ENCODE data around the gene GPD2. TPM values are rescaled to one million over a fixed set of nuclear protein-coding genes. Genes with fewer than 3 reads are reported as not detected.
"Not testable (repeated sequence)": the region's sequence is repeated elsewhere in the genome, so short reads cannot be mapped to it uniquely, and the experiment has no call there.

The GPD2 gene
- polyA plus RNA-seq, 1 donor from 2014 or later: 3.5 TPM

DNA sequence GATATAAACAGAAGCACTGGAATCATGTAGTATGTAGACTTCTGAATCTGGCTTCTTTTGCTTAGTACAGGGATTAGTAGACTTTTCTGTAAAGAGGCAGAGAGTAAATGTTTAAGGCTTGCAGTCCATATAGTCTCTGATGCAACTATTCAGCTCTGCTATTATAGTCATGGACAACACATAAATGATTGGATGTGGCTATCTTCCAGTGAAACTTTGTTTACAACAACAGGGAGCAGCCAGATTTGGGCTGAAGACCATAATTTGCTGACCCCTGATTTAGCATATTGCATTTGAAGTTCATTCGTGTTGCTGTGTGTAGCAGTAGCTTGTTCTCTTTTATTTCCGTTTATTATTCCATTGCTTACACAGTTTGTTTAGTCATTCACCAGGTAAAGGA, 55.0 kb downstream of the GPD2 start:
- H3K4me2 ChIP-seq (ENCODE audit: low read length): no peak overlapping the region
- no peak for TF ChIP-seq TAF1 (IDR thresholded peaks at IDR 0.05; ENCODE audit: low read depth)
- TF ChIP-seq, protein P1, sequence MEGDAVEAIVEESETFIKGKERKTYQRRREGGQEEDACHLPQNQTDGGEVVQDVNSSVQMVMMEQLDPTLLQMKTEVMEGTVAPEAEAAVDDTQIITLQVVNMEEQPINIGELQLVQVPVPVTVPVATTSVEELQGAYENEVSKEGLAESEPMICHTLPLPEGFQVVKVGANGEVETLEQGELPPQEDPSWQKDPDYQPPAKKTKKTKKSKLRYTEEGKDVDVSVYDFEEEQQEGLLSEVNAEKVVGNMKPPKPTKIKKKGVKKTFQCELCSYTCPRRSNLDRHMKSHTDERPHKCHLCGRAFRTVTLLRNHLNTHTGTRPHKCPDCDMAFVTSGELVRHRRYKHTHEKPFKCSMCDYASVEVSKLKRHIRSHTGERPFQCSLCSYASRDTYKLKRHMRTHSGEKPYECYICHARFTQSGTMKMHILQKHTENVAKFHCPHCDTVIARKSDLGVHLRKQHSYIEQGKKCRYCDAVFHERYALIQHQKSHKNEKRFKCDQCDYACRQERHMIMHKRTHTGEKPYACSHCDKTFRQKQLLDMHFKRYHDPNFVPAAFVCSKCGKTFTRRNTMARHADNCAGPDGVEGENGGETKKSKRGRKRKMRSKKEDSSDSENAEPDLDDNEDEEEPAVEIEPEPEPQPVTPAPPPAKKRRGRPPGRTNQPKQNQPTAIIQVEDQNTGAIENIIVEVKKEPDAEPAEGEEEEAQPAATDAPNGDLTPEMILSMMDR (IDR thresholded peaks at IDR 0.05; ENCODE audit: poor library complexity, severe bottlenecking): no peak
- TF ChIP-seq EZH2 (IDR thresholded peaks at IDR 0.05; ENCODE audit: borderline replicate concordance, insufficient read depth, low read length, poor library complexity, severe bottlenecking): no peak
- TF ChIP-seq, protein P2, sequence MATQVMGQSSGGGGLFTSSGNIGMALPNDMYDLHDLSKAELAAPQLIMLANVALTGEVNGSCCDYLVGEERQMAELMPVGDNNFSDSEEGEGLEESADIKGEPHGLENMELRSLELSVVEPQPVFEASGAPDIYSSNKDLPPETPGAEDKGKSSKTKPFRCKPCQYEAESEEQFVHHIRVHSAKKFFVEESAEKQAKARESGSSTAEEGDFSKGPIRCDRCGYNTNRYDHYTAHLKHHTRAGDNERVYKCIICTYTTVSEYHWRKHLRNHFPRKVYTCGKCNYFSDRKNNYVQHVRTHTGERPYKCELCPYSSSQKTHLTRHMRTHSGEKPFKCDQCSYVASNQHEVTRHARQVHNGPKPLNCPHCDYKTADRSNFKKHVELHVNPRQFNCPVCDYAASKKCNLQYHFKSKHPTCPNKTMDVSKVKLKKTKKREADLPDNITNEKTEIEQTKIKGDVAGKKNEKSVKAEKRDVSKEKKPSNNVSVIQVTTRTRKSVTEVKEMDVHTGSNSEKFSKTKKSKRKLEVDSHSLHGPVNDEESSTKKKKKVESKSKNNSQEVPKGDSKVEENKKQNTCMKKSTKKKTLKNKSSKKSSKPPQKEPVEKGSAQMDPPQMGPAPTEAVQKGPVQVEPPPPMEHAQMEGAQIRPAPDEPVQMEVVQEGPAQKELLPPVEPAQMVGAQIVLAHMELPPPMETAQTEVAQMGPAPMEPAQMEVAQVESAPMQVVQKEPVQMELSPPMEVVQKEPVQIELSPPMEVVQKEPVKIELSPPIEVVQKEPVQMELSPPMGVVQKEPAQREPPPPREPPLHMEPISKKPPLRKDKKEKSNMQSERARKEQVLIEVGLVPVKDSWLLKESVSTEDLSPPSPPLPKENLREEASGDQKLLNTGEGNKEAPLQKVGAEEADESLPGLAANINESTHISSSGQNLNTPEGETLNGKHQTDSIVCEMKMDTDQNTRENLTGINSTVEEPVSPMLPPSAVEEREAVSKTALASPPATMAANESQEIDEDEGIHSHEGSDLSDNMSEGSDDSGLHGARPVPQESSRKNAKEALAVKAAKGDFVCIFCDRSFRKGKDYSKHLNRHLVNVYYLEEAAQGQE (IDR thresholded peaks at IDR 0.05; ENCODE audit: borderline replicate concordance): no peak
- no peak for TF ChIP-seq EP300 (conservative IDR thresholded peaks at IDR 0.05; ENCODE audit: poor library complexity, severe bottlenecking)
- no peak for TF ChIP-seq RAD21 (conservative IDR thresholded peaks at IDR 0.05)
- no peak for TF ChIP-seq SMC3 (conservative IDR thresholded peaks at IDR 0.05; ENCODE audit: poor library complexity)
- TF ChIP-seq MXI1 (conservative IDR thresholded peaks at IDR 0.05; ENCODE audit: poor library complexity, severe bottlenecking): no peak
- TF ChIP-seq POLR2AphosphoS5 (IDR thresholded peaks at IDR 0.05): no peak
- H3K9ac ChIP-seq (ENCODE audit: low read length): no peak overlapping the region
- H3K27ac ChIP-seq (ENCODE audit: low read length): no peak overlapping the region
- no peaks in the 10 kb centered on the region for H3F3A ChIP-seq (ENCODE audit: insufficient read depth, low read length, poor library complexity, severe bottlenecking)
- H3K79me2 ChIP-seq (replicated peaks; ENCODE audit: insufficient read depth, low read length): no peaks in the 10 kb centered on the region
- no peak overlapping the region for H3K4me3 ChIP-seq (ENCODE audit: low read length)
- no peak overlapping the region for H2AFZ ChIP-seq (ENCODE audit: low read depth, low read length)
- H4K20me1 ChIP-seq (ENCODE audit: insufficient read depth): no peaks in the 10 kb centered on the region
- H3K27me3 ChIP-seq (ENCODE audit: insufficient read depth, low read depth, low read length): no peaks in the 10 kb centered on the region
- no peaks in the 10 kb centered on the region for H3K36me3 ChIP-seq (ENCODE audit: insufficient read depth, low read length)
- H3K9me2 ChIP-seq (ENCODE audit: insufficient read depth, low read length): no peaks in the 10 kb centered on the region
- H3K9me3 ChIP-seq (ENCODE audit: low read length): no peaks in the 10 kb centered on the region

DNA sequence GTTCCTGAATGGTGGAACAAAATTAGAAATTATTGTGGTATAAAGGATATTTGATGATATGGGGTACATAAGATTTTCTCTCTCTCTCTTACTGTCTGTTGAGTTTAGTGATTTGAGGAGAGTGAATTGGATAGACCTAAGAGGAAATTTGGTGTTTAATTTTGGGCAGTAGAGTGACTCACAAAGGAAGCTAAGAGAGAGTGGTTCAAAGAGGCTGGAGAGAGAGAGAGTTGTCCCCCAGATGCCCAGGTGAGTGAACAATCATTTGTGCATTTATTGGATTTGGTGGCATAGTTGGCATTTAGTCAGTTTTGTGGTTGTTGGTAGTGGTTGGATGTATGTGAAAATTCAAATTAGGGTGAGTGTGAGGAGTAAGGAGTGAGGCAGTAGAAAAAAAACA, 56.8 kb downstream of the GPD2 start:
- TF ChIP-seq RAD21 (conservative IDR thresholded peaks at IDR 0.05) (no peak), SMC3 (conservative IDR thresholded peaks at IDR 0.05; ENCODE audit: poor library complexity) (no peak), EP300 (conservative IDR thresholded peaks at IDR 0.05; ENCODE audit: poor library complexity, severe bottlenecking) (no peak)
- TF ChIP-seq, protein P2 (IDR thresholded peaks at IDR 0.05; ENCODE audit: borderline replicate concordance): no peak
- TF ChIP-seq, protein P1 (IDR thresholded peaks at IDR 0.05; ENCODE audit: poor library complexity, severe bottlenecking): no peak
- H3K4me3 ChIP-seq (ENCODE audit: low read length): no peak overlapping the region
- H3K27me3 ChIP-seq (ENCODE audit: insufficient read depth, low read depth, low read length): no peaks in the 10 kb centered on the region
- H3K36me3 ChIP-seq (ENCODE audit: insufficient read depth, low read length): no peaks in the 10 kb centered on the region
- no peaks in the 10 kb centered on the region for H3F3A ChIP-seq (ENCODE audit: insufficient read depth, low read length, poor library complexity, severe bottlenecking)
- no peak overlapping the region for H2AFZ ChIP-seq (ENCODE audit: low read depth, low read length)
- H3K27ac ChIP-seq (ENCODE audit: low read length): no peak overlapping the region
- H3K4me2 ChIP-seq (ENCODE audit: low read length): no peak overlapping the region
- H3K9me3 ChIP-seq (ENCODE audit: low read length): no peaks in the 10 kb centered on the region
- no peaks in the 10 kb centered on the region for H3K9me2 ChIP-seq (ENCODE audit: insufficient read depth, low read length)
- H4K20me1 ChIP-seq (ENCODE audit: insufficient read depth): no peaks in the 10 kb centered on the region
- no peaks in the 10 kb centered on the region for H3K79me2 ChIP-seq (replicated peaks; ENCODE audit: insufficient read depth, low read length)
- no peak overlapping the region for H3K9ac ChIP-seq (ENCODE audit: low read length)

DNA sequence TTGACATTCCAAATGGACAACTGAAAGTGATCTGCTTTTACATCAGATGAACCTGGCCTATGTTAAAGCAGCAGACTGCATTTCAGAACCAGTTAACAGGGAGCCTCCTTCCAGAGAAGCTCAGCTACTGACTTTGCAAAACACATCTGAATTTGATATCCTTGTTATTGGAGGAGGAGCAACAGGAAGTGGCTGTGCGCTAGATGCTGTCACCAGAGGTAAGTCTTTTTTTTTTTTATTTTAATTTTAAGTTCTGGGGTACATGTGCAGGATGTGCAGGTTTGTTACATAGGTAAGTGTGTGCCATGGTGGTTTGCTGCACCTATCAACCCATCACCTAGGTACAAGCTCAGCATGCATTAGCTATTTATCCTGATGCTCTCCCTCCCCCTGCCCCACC, 59.8 kb downstream of the GPD2 start:
- not testable (repeated sequence) for H2AFZ ChIP-seq (ENCODE audit: low read depth, low read length); H3K79me2 ChIP-seq (replicated peaks; ENCODE audit: insufficient read depth, low read length); H3K4me3 ChIP-seq (ENCODE audit: low read length); H3K4me2 ChIP-seq (ENCODE audit: low read length); H3K9me2 ChIP-seq (ENCODE audit: insufficient read depth, low read length); H3K27me3 ChIP-seq (ENCODE audit: insufficient read depth, low read depth, low read length); H3F3A ChIP-seq (ENCODE audit: insufficient read depth, low read length, poor library complexity, severe bottlenecking); H3K27ac ChIP-seq (ENCODE audit: low read length); H3K9ac ChIP-seq (ENCODE audit: low read length); H3K9me3 ChIP-seq (ENCODE audit: low read length); H3K36me3 ChIP-seq (ENCODE audit: insufficient read depth, low read length); H4K20me1 ChIP-seq (ENCODE audit: insufficient read depth)
